Fibroblast of mammary gland (primary cell): ENCODE measurements around the gene ARFGEF3.
"Not testable (repeated sequence)": the region's sequence is repeated elsewhere in the genome, so short reads cannot be mapped to it uniquely, and the experiment has no call there.

ENCODE experiments used
- DNase-seq: peaks from one replicate; pipeline ENCODE4 v3.0.0-alpha.2; 2010; ENCODE audit warnings: low read depth
- H3K4me3 ChIP-seq: 2 replicates; pipeline ENCODE4 v1.5.1; 2011; ENCODE audit warnings: low read depth, mild to moderate bottlenecking, low read length, moderate library complexity; ENCODE audit not compliant: control insufficient read depth
- TF ChIP-seq, protein P1 (sequence below): conservative IDR thresholded peaks from 2 replicates; pipeline ENCODE4 v1.5.1; 2011; ENCODE audit warnings: low read depth, low read length, inconsistent platforms; ENCODE audit not compliant: control insufficient read depth, insufficient read depth

The ARFGEF3 gene

DNA sequence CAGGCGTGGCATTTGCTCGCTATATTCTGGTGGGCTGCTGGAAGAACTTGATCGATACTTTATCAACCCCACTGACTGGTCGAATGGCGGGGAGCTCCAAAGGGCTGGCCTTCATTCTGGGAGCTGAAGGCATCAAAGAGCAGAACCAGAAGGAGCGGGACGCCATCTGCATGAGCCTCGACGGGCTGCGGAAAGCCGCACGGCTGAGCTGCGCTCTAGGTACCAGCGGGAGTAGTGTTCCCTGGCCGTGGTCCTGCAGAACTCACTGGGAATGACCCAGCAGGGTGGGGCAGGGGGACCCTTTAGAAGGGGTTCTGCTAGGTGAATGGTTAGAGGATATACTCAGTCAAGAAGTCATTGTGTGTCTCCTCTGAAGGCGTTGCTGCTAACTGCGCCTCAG lies 125.0 kb downstream of the ARFGEF3 start:
- no peak overlapping the region for H3K4me3 ChIP-seq
- no peak for DNase-seq
- TF ChIP-seq, protein P1, sequence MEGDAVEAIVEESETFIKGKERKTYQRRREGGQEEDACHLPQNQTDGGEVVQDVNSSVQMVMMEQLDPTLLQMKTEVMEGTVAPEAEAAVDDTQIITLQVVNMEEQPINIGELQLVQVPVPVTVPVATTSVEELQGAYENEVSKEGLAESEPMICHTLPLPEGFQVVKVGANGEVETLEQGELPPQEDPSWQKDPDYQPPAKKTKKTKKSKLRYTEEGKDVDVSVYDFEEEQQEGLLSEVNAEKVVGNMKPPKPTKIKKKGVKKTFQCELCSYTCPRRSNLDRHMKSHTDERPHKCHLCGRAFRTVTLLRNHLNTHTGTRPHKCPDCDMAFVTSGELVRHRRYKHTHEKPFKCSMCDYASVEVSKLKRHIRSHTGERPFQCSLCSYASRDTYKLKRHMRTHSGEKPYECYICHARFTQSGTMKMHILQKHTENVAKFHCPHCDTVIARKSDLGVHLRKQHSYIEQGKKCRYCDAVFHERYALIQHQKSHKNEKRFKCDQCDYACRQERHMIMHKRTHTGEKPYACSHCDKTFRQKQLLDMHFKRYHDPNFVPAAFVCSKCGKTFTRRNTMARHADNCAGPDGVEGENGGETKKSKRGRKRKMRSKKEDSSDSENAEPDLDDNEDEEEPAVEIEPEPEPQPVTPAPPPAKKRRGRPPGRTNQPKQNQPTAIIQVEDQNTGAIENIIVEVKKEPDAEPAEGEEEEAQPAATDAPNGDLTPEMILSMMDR = no peak

DNA sequence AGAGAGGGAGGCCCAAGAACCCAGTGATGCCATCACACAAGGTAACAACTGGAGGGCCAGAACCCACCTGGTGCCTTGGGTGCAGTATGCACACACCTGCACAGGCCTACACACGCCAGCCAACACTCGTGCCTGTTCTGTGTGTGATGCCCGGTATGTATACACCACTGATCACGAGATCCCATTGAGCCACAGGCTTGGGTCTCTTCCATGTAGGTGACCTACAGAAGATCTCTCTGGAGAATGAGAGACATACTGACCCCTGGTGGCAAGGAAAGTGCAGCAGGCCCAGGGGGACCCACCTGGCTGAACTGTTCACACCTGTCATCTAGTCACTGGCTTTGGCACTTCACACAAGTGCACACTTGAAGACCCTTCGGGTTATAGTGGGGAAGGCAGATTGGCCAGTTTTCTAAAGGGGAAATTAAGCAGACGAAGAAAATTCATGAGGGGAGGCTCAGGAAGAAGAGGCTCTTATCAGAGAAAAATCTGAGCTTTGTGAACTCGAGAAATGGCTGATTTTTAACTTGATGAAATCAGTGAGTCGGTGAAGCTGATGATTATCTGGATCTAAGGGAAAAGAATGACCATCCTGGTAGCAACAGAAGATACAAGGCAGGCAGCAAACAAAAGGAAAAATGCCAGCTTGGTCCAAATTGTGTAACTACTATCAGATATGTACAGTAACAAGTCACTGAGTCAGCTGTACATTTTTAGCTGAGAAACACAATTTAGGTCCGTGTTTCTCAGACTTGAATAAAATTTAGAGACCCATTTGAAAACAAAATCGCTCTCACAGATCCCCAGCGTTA lies 125.6 kb downstream of the ARFGEF3 start:
- TF ChIP-seq, protein P1 = peak; percentile 49
- peak; percentile 12 for DNase-seq
- no peak overlapping the region for H3K4me3 ChIP-seq

DNA sequence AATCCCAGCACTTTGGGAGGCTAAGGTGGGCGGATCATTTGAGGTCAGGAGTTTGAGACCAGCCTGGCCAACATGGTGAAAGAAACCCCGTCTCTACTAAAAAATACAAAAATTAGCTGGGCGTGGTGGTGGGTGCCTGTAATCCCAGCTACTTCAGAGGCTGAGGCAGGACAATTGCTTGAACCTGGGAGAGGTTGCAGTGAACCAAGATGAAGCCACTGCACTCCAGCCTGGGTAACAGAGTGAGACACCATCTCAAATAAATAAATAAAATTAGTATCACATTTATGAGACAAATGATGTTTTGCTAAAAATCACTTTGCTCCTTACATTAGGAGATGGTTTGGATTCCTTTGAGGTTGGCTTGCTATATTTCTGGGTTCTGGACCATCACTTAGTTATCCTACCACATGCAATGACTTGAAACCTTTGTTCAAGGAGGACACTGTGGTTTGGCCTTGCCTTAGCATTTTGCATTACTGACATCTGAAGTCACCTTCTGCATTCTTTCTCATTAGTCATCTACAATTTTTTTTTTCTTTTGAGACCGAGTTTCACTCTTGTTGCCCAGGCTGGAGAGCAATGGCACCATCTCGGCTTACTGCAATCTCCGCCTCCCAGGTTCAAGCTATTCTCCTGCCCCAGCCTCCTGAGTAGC lies 126.8 kb downstream of the ARFGEF3 start:
- not testable (repeated sequence) for H3K4me3 ChIP-seq
- DNase-seq = peak; percentile 82

DNA sequence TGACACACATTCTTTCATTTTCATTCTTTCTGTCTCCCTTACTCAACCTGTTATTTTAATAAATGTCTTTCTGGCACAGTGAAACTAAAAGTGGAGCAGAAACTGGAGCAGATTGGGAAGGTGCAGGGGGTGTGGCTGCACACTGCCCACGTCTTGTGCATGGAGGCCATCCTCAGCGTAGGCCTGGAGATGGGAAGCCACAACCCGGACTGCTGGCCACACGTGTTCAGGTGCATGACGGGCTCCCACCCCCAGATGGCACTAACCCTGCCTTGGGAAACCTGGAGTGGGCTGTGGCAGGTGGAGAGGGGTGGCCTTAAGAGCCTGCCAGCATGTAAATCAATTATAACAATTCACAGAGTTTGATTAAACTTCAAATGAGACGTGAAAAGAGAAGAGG lies 128.0 kb downstream of the ARFGEF3 start:
- DNase-seq = no peak
- TF ChIP-seq, protein P1 = no peak
- H3K4me3 ChIP-seq = no peak overlapping the region

DNA sequence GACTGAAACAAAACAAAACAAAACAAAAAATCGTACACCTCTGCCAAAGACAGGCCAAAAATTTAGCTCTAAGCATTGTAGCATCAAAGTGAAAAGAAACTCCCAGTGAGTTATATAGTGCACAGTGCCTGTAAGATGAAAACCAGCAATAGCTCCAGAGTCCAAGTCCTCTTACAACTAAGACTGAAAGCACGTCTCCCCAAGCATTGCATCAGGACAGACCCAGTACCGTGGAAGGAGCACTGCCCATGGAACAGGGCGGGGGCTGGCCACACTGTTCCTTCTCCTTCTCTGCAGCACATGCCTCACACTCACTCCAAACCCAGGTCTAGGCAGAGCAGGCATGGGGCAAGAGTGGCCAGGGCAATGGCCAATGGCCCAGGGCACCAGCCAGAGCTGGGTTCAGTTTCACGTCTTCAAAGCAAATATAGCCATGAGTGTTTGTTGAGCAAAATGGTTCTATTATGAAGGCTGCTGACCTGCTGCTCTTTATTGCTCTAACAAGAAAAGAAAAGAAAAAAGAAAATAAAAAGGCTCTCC lies 128.8 kb downstream of the ARFGEF3 start:
- no peak overlapping the region for H3K4me3 ChIP-seq
- TF ChIP-seq, protein P1 = no peak
- no peak for DNase-seq

DNA sequence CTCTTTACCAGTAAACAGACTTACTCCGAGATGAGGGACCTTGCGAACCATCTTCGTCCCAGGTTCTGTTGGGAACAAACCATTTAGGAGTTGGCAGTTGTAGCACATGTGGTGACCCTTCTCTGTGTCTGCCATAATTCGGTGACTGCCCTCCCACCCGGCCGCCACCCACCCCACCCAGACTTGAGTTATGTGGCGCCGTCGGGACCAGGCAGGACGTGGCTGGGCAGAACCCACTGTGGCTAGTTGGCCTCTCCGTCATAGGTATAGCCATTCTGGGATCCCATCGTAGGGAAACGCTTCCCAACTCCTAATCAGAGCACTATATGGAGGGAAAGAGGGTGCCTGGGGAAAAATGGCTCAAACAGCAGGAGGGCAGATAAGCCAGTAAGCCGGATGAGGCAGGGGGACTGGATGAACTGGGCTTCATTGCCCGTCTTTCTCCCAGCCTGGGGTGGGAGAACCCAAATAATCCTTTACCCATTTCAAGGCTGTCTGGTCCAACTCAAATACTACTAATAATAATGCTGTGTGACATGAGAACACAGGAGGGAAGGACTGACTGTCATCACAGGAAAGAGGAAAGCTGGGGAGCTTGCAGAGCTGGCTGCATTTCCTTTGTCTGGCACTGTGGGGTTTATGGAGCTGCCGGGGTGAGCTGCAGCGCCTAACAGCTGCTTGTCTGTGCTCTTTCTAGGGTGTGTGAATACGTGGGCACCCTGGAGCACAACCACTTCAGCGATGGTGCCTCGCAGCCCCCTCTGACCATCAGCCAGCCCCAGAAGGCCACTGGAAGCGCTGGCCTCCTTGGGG lies 129.5 kb downstream of the ARFGEF3 start:
- H3K4me3 ChIP-seq = no peak overlapping the region
- no peak for DNase-seq
- TF ChIP-seq, protein P1 = no peak
